GM12878 (cell line): ENCODE measurements around the gene SLC6A9. TPM values are rescaled to one million over a fixed set of nuclear protein-coding genes. Genes with fewer than 3 reads are reported as not detected.

Experiments
- ATAC-seq: fragments of 200-7000 bp; cut with Tn5 transposase; 3 replicates; pipeline ENCODE4 v1.9.1; 2020; ENCODE audit warnings: mild to moderate bottlenecking, moderate library complexity
- BruUV-seq: library from RNA; stranded (reverse); fragments of 400-500 nt; replicated peaks from 2 replicates; lab custom pipeline; 2021; lab: Mats Ljungman, UMichigan
- CTCF ChIA-PET: fragments of 300-600 bp; sonication (Branson Sonifier 250); formaldehyde crosslinking; extraction: SDS; loops from one replicate; lab custom pipeline; 2021; ENCODE audit warnings: inconsistent platforms; lab: Yijun Ruan, JAX
- POLR2A ChIA-PET: fragments of 350-600 bp; formaldehyde crosslinking; extraction: SDS; loops from one replicate; lab custom pipeline; 2021; ENCODE audit warnings: inconsistent platforms; lab: Charles Lee
- RAD21 ChIA-PET: fragments of 300-600 bp; sonication (Branson Sonifier 250); formaldehyde crosslinking; loops from one replicate; lab custom pipeline; 2023; ENCODE audit warnings: antibody characterized with exemption; ENCODE audit not compliant: unreplicated experiment; lab: Charles Lee
- SMC1A ChIA-PET: fragments of 300-600 bp; sonication (Branson Sonifier 250); formaldehyde crosslinking; loops from one replicate; lab custom pipeline; 2023; ENCODE audit not compliant: unreplicated experiment, uncharacterized antibody; lab: Charles Lee
- DNase-seq: peaks from one replicate; pipeline ENCODE4 v3.0.0-alpha.2; 2011; ENCODE audit warnings: low read depth, low spot score
- FAIRE-seq: peaks from 3 replicates; lab custom pipeline; 2011; peaks lifted over from hg19 to GRCh38; lab: Jason Lieb, UNC
- H2AFZ ChIP-seq: 2 replicates; pipeline ENCODE4 v1.6.0; 2011; ENCODE audit warnings: low read depth, low read length, control low read depth; ENCODE audit not compliant: control insufficient read depth
- H3K27ac ChIP-seq: 2 replicates; pipeline ENCODE4 v1.5.1; 2011; ENCODE audit warnings: control low read depth; ENCODE audit not compliant: control insufficient read depth, insufficient read depth
- H3K27me3 ChIP-seq, 2 experiments: replicated peaks in 1 of 2; 2 replicates each; pipeline versions ENCODE4 v1.6.0 to v1.6.1; 2011; ENCODE audit warnings: low read length in 1 of 2; ENCODE audit not compliant: control insufficient read depth in 2 of 2, insufficient read depth in 2 of 2
- H3K36me3 ChIP-seq, 2 experiments: 2 replicates each; pipeline ENCODE4 v1.5.1; 2011; ENCODE audit warnings: low read length in 1 of 2; ENCODE audit not compliant: control insufficient read depth in 2 of 2, insufficient read depth in 2 of 2
- H3K4me1 ChIP-seq: 2 replicates; pipeline ENCODE4 v1.6.1; 2011; ENCODE audit warnings: mild to moderate bottlenecking, low read length, moderate library complexity, mixed read lengths; ENCODE audit not compliant: control insufficient read depth, insufficient read depth
- H3K4me2 ChIP-seq: 2 replicates; pipeline ENCODE4 v1.6.0; 2011; ENCODE audit warnings: control low read depth; ENCODE audit not compliant: control insufficient read depth, insufficient read depth
- H3K4me3 ChIP-seq: fragments of 200-600 bp; sonication (generic); 2 replicates; pipeline ENCODE4 v1.5.1; 2016
- H3K79me2 ChIP-seq: 2 replicates; pipeline ENCODE4 v1.6.0; 2011; ENCODE audit warnings: low read length; ENCODE audit not compliant: control insufficient read depth, insufficient read depth
- H3K9ac ChIP-seq: 2 replicates; pipeline ENCODE4 v1.8.0; 2011; ENCODE audit warnings: low read length, control low read depth, mixed read lengths; ENCODE audit not compliant: control insufficient read depth, insufficient read depth
- H3K9me3 ChIP-seq: replicated peaks from 3 replicates; pipeline ENCODE4 v1.5.1; 2011; ENCODE audit warnings: mild to moderate bottlenecking, low read length; ENCODE audit not compliant: control insufficient read depth, insufficient read depth
- H4K20me1 ChIP-seq: 2 replicates; pipeline ENCODE4 v1.6.0; 2011; ENCODE audit not compliant: control insufficient read depth, insufficient read depth
- ATF7 ChIP-seq: fragments of 450-650 bp; IDR thresholded peaks from 2 replicates; pipeline ENCODE4 v1.6.1; 2016; ENCODE audit warnings: low read depth, mild to moderate bottlenecking
- BRCA1 ChIP-seq: IDR thresholded peaks from 2 replicates; pipeline ENCODE4 v1.6.1; 2011; ENCODE audit warnings: low read depth, low read length, improper control_type of control experiment
- KAT2A ChIP-seq: conservative IDR thresholded peaks from 2 replicates; pipeline ENCODE4 v1.6.1; 2011; ENCODE audit warnings: low read depth, low read length; ENCODE audit not compliant: control insufficient read depth
- PAX8 ChIP-seq: fragments of 450-650 bp; IDR thresholded peaks from 2 replicates; pipeline ENCODE4 v1.6.1; 2017; ENCODE audit warnings: mild to moderate bottlenecking, moderate library complexity
- RELA ChIP-seq: fragments of 450-650 bp; IDR thresholded peaks from 2 replicates; pipeline ENCODE4 v1.8.0; 2014; ENCODE audit warnings: borderline replicate concordance; ENCODE audit not compliant: partially characterized antibody
- RFX5 ChIP-seq: IDR thresholded peaks from 2 replicates; pipeline ENCODE4 v1.6.1; 2011; ENCODE audit warnings: low read depth, low read length, improper control_type of control experiment
- SRF ChIP-seq, 2 experiments: IDR thresholded peaks; 2 replicates each; pipeline ENCODE4 v1.6.1; 2011; ENCODE audit warnings: low read depth in 2 of 2, low read length in 2 of 2, mild to moderate bottlenecking in 1 of 2, moderate library complexity in 1 of 2
- STAT3 ChIP-seq: IDR thresholded peaks from 2 replicates; pipeline ENCODE4 v1.6.1; 2011; ENCODE audit warnings: low read depth, low read length, improper control_type of control experiment
- TCF3 ChIP-seq: IDR thresholded peaks from 2 replicates; pipeline ENCODE4 v1.6.1; 2012; ENCODE audit warnings: low read depth, mild to moderate bottlenecking, low read length, borderline replicate concordance; ENCODE audit not compliant: insufficient read depth
- ZNF622 ChIP-seq: fragments of 450-650 bp; IDR thresholded peaks from 2 replicates; pipeline ENCODE4 v1.6.1; 2017; ENCODE audit warnings: mild to moderate bottlenecking, inconsistent platforms
- WGBS: methylation state at CpG from one replicate; pipeline ENCODE4 v1.1.6; 2016; ENCODE audit warnings: low lambda C conversion rate; ENCODE audit not compliant: insufficient replicate concordance, insufficient coverage; ENCODE audit errors: missing lambda C conversion rate; 5-methylcytosine and 5-hydroxymethylcytosine counted together
- in situ Hi-C: fragments of 300-500 bp; cut with MboI; formaldehyde crosslinking; loops from 9 replicates; pipeline ENCODE4 v1.14.3; 2018; ENCODE audit warnings: mixed read lengths
- intact Hi-C: fragments of 100-400 bp; cut with micrococcal nuclease; formaldehyde crosslinking; loops from one replicate; pipeline ENCODE4 v1.14.2; 2022; ENCODE audit not compliant: unreplicated experiment
- polyA plus RNA-seq, 11 experiments: library from polyadenylated mRNA; depleted of rRNA in 4 of 11; unstranded in 6 of 11; stranded (reverse) in 5 of 11; fragments of >200 nt; fragmentation: Nextera tagmentation in 4 of 11; fragmentation: Illumina TruSeq in 1 of 11; extraction: Ambion mirVana in 4 of 11; extraction: Trizol in 1 of 11; gene quantifications; 1 replicate in 1 of 11; 2 replicates in 10 of 11; pipeline versions ENCODE4 v1.2.1 to v1.2.3, GENCODE V29; 2011 to 2016; ENCODE audit warnings: inconsistent platforms in 2 of 11, missing spikeins in 2 of 11, low read depth in 1 of 11
- total RNA-seq, 4 experiments: library from RNA; depleted of rRNA in 3 of 4; stranded (reverse); fragments of >200 nt in 3 of 4; fragmentation: Illumina TruSeq in 1 of 4; extraction: Trizol in 1 of 4; gene quantifications; 2 replicates each; pipeline versions ENCODE4 v1.2.1 to v1.2.3, GENCODE V29; 2013 to 2021
- TF ChIP-seq, protein P1 (sequence below): fragments of 450-650 bp; IDR thresholded peaks from 2 replicates; pipeline ENCODE4 v1.6.1; 2017; ENCODE audit warnings: mild to moderate bottlenecking
- TF ChIP-seq, protein P2 (sequence below): fragments of 150-350 bp; IDR thresholded peaks from 2 replicates; pipeline ENCODE4 v1.6.1; 2016; ENCODE audit warnings: low read depth, low read length
- TF ChIP-seq, protein P3 (sequence below): fragments of 450-650 bp; IDR thresholded peaks from 2 replicates; pipeline ENCODE4 v1.6.1; 2014; ENCODE audit warnings: mild to moderate bottlenecking

Gene SLC6A9
- total and polyA plus RNA-seq, 10 of the 15 experiments (the other 5 are each of a cell fraction or from before 2014, with no cell fraction given), result 0.02 to 2.0 (median 0.63) TPM

DNA sequence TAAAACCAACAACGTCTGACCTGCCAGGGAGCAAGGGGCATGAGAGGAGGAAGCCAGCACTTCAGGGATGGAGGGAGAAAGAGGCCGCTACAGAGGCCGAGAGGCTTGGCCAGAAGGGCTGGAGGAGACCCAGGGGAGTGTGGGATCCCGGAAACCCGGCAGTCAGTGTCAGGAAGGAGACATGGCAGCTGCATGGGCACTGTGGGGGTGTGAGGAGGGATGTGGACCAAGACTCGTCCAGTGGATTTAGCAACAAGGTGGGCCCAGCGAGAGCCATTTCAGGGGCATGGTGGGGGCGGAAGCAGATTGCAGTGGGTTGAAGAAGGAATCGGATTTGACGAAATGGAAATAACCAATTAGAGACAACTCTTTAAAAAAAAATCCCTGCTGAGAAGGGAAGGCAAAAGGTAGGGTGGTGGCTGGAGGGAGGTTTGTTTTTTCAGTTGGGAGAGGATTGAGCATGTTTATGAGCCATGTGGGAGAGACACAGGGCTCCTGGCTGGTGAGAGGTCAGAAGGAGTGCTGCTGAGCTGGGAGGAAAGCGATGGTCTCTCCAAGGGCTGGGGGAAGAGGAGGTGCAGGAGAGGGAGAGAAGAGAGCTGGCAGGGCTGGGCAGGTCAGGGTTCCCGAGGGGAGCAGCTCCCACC lies 47.9 kb downstream of the SLC6A9 start (continued):
- TF ChIP-seq, protein P1, sequence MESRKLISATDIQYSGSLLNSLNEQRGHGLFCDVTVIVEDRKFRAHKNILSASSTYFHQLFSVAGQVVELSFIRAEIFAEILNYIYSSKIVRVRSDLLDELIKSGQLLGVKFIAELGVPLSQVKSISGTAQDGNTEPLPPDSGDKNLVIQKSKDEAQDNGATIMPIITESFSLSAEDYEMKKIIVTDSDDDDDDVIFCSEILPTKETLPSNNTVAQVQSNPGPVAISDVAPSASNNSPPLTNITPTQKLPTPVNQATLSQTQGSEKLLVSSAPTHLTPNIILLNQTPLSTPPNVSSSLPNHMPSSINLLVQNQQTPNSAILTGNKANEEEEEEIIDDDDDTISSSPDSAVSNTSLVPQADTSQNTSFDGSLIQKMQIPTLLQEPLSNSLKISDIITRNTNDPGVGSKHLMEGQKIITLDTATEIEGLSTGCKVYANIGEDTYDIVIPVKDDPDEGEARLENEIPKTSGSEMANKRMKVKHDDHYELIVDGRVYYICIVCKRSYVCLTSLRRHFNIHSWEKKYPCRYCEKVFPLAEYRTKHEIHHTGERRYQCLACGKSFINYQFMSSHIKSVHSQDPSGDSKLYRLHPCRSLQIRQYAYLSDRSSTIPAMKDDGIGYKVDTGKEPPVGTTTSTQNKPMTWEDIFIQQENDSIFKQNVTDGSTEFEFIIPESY, result no peak

DNA sequence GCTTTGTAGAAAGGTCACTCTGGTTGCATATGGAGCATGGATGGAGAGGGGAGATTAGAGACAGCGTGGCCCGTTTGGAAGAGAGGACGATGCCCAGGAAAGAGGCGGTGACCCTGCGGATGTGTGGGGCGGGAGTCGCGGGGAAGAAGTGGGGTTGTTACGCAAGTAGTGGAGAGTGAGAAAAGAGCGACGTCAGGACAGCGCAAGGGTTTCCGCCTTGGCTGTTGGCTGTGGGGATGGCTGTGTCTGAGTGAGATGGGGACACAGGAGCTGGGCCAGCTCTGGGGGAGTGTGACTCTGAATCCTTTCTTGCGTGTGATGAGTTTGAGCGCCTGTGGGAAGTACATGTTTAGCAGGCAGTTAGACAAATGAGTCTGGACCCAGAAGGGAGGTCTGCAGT lies 48.5 kb downstream of the SLC6A9 start:
- ATAC-seq (no peak), FAIRE-seq (no peak), DNase-seq (no peak)
- Histone ChIP-seq H3K9ac (no peak overlapping the region), H3K36me3 (peaks cover 0 to 4% of the 10 kb centered on the region in 2 experiments; a peak in 3 of 4 replicates), H2AFZ (no peak overlapping the region), H3K27ac (no peak overlapping the region), H3K4me2 (no peak overlapping the region), H3K79me2 (peaks cover 19% of the 10 kb centered on the region), H3K27me3 (no peaks in the 10 kb centered on the region), H4K20me1 (no peaks in the 10 kb centered on the region), H3K4me1 (peaks cover 19% of the 10 kb centered on the region), H3K4me3 (no peak overlapping the region), H3K9me3 (no peaks in the 10 kb centered on the region)
- 95% methylated on average over 15 of the region's 15 CpGs for WGBS
- in situ Hi-C loops (no loop called here), intact Hi-C loops (no loop called here)
- ChIA-PET RAD21 (no interaction called here), CTCF (no interaction called here), SMC1A (no interaction called here), POLR2A (no interaction called here)
- BruUV-seq, result no TSS peak
- no peak for TF ChIP-seq RELA
- TF ChIP-seq SRF (IDR thresholded peaks at IDR 0.05; ENCODE audit: low read depth in 2 of 2, low read length in 2 of 2), result no peak
- no peak for TF ChIP-seq TCF3
- TF ChIP-seq ATF7, result no peak
- no peak for TF ChIP-seq BRCA1
- no peak for TF ChIP-seq STAT3
- TF ChIP-seq KAT2A, result no peak
- TF ChIP-seq, protein P2, sequence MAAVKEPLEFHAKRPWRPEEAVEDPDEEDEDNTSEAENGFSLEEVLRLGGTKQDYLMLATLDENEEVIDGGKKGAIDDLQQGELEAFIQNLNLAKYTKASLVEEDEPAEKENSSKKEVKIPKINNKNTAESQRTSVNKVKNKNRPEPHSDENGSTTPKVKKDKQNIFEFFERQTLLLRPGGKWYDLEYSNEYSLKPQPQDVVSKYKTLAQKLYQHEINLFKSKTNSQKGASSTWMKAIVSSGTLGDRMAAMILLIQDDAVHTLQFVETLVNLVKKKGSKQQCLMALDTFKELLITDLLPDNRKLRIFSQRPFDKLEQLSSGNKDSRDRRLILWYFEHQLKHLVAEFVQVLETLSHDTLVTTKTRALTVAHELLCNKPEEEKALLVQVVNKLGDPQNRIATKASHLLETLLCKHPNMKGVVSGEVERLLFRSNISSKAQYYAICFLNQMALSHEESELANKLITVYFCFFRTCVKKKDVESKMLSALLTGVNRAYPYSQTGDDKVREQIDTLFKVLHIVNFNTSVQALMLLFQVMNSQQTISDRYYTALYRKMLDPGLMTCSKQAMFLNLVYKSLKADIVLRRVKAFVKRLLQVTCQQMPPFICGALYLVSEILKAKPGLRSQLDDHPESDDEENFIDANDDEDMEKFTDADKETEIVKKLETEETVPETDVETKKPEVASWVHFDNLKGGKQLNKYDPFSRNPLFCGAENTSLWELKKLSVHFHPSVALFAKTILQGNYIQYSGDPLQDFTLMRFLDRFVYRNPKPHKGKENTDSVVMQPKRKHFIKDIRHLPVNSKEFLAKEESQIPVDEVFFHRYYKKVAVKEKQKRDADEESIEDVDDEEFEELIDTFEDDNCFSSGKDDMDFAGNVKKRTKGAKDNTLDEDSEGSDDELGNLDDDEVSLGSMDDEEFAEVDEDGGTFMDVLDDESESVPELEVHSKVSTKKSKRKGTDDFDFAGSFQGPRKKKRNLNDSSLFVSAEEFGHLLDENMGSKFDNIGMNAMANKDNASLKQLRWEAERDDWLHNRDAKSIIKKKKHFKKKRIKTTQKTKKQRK, result no peak
- no peak for TF ChIP-seq ZNF622
- TF ChIP-seq PAX8, result no peak
- TF ChIP-seq, protein P3, sequence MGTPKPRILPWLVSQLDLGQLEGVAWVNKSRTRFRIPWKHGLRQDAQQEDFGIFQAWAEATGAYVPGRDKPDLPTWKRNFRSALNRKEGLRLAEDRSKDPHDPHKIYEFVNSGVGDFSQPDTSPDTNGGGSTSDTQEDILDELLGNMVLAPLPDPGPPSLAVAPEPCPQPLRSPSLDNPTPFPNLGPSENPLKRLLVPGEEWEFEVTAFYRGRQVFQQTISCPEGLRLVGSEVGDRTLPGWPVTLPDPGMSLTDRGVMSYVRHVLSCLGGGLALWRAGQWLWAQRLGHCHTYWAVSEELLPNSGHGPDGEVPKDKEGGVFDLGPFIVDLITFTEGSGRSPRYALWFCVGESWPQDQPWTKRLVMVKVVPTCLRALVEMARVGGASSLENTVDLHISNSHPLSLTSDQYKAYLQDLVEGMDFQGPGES, result no peak
- TF ChIP-seq RFX5, result no peak
